ENCODE measurements around the gene TARS1.

GRCh38 chr5:33501260-33501659 lies 60.5 kb downstream of the TARS1 start:
- TF ChIP-seq CTCF (IDR thresholded peaks at IDR 0.05) = no peak
- TF ChIP-seq POLR2A (IDR thresholded peaks at IDR 0.05) = no peak
- no peak for TF ChIP-seq POLR2AphosphoS5 (IDR thresholded peaks at IDR 0.05)
- TF ChIP-seq EP300 (IDR thresholded peaks at IDR 0.05) = no peak
